AG04449 (cell line): ENCODE measurements around the gene PRDM11.

Experiments
- CTCF ChIA-PET: fragments of 350-600 bp; formaldehyde crosslinking; extraction: SDS; loops from one replicate; lab custom pipeline; 2021; ENCODE audit warnings: antibody characterized with exemption; lab: Yijun Ruan, JAX
- POLR2A ChIA-PET: fragments of 400-600, 350-600 bp; formaldehyde crosslinking; extraction: SDS; loops from one replicate; lab custom pipeline; 2020; ENCODE audit warnings: antibody characterized with exemption, inconsistent platforms; lab: Yijun Ruan, JAX
- DNase-seq: peaks from one replicate; pipeline ENCODE4 v3.0.0-alpha.2; 2010; ENCODE audit warnings: low read depth, low spot score
- H3K4me3 ChIP-seq: 2 replicates; pipeline ENCODE4 v1.5.1; 2011; ENCODE audit warnings: low read depth, mild to moderate bottlenecking, control low read depth, low read length
- TF ChIP-seq, protein P1 (sequence below): IDR thresholded peaks from one replicate; pipeline ENCODE4 v1.5.1; 2011; ENCODE audit warnings: mild to moderate bottlenecking, moderate library complexity, low read length, control low read depth, inconsistent platforms; ENCODE audit not compliant: insufficient read depth; ENCODE audit errors: missing control alignments

Gene PRDM11

DNA sequence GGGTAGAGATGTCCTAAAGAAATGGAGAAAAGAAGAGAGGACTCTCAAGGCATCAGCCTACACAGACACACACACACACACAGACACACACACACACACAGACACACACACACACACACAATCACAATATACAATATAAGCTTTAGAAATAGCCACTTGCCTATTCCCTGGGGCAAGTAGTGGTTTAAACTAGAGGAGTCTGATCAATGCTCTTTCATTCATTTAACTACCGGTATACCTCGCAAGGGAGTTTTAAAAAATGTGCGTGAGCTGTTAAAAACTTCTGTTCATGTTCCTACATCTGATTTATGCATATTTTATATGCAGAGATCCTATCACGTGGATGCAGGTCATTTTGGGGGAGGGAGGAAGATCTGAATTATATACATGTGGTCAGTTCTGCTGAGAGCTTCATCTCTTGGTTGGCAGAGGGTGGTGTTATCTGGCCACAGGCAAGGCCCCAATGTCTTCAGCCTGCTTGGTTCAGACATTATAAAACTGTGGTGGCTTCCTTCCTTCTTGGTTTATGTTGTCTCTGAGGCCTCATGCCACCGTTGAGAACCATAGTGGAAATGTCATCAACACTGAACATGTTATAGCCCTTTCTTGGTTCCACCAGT is 83.1 kb downstream of the PRDM11 start:
- DNase-seq, result no peak
- TF ChIP-seq, protein P1, sequence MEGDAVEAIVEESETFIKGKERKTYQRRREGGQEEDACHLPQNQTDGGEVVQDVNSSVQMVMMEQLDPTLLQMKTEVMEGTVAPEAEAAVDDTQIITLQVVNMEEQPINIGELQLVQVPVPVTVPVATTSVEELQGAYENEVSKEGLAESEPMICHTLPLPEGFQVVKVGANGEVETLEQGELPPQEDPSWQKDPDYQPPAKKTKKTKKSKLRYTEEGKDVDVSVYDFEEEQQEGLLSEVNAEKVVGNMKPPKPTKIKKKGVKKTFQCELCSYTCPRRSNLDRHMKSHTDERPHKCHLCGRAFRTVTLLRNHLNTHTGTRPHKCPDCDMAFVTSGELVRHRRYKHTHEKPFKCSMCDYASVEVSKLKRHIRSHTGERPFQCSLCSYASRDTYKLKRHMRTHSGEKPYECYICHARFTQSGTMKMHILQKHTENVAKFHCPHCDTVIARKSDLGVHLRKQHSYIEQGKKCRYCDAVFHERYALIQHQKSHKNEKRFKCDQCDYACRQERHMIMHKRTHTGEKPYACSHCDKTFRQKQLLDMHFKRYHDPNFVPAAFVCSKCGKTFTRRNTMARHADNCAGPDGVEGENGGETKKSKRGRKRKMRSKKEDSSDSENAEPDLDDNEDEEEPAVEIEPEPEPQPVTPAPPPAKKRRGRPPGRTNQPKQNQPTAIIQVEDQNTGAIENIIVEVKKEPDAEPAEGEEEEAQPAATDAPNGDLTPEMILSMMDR, result no peak
- no peak overlapping the region for H3K4me3 ChIP-seq
- ChIA-PET POLR2A (interaction anchor here (0.5 kb wide), 1 partner anchor 710 kb away, joined by 3 read pairs; no protein-coding TSS in a partner anchor), CTCF (interaction anchor here (1.8 kb wide), 1 partner anchor 8 kb away, joined by 8 read pairs; no protein-coding TSS in a partner anchor)

DNA sequence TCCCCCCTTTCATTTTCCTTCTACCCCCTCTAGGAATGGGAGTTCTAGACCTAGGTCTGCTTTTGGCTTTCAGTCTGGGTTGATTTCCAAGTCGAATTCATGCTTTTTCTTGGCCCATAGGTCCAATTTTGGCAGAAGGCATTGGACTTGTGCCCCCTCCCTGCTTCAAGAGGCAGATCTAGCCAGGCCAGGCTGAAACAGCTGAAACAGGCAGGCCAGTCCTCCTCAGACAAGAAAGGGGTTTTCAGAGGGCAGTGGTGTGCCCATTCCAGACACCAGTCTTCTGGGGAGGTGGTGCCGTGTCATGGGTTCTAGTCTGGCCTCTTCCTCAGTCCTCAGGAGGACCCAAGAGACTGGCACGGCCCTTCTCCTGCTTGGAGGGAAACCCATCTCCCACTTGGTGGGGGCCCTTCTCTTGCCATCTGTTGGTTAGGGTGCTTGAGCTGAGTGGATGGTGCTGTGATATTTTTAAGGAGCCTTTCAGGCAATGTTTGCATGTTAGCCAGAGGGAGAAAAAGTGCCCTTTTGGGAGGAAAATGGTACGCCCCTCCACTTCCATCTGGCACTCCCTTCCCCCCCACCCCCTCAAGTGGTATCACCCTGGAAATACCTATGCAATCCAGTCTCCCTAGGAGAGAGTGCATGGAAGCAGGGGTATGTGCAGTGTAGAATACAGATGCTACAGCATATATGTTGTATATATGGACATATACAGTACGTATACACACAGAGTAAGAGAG is 86.1 kb downstream of the PRDM11 start:
- CTCF ChIA-PET, result interaction anchor here (0.7 to 2.3 kb wide), 23 partner anchors 9 to 128 kb away, joined by 3 to 15 read pairs (median 4); no protein-coding TSS in a partner anchor

DNA sequence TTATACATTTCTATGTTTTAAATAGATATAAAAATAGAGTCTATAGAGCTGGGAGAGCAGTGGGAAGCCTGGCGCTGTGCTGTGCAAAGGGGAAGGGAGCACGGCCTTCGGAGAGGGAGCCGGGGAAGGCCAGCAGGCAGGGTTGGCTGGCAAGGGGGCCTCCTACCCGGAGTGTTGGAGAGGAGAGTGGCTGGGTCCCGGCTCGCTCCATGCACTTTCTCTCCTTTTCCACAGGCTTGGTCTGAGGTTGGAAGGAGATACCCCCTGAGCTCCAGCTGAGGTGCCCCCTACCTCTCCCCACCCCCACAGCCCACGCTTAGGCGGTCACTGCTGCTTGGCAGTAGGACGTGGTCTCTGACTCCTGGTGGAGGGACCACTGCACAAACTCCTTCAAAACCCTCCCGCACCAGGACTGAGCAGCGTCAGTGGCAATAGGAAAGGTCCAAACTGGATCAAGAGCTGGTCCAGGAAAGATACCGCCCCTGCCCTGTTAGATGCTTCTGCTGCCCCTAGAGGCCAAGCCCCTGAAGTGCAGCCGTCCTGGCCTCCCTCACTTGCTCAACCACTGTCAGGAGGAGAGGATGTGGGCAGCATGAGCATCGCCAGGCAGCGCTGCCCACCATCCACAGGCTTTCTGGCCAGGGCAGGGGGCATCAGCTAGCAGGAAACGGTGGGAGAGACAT is 86.8 kb downstream of the PRDM11 start:
- ChIA-PET POLR2A (no interaction called here), CTCF (interaction anchor here (0.7 to 2.3 kb wide), 27 partner anchors 8 to 128 kb away, joined by 3 to 15 read pairs (median 4); no protein-coding TSS in a partner anchor)
- H3K4me3 ChIP-seq, result no peak overlapping the region
- TF ChIP-seq, protein P1, result peak; percentile 92
- no peak for DNase-seq

More for the DNA sequence above, 86.1 kb downstream of the PRDM11 start:
- no peak overlapping the region for H3K4me3 ChIP-seq
- no peak for DNase-seq
- POLR2A ChIA-PET, result no interaction called here
- TF ChIP-seq, protein P1, result no peak

DNA sequence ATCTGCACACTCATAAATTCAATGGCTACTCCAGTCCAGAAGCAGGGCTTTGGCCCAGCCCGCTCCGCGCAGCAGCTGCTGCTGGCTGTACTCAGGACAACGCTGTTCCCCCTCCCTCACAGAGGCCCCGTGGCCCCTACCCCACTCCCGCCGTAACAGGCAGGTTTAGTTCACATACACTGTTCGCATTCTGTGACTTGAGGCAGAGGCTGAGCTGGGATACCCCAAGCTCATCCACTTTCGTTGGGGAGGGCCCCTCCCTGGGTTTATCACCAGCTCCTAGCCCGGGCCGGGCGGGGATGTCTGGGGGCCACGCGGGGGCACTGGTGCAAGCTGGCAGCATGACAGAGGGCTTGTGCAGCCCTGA is 87.3 kb downstream of the PRDM11 start:
- H3K4me3 ChIP-seq, result no peak overlapping the region
- POLR2A ChIA-PET, result no interaction called here
- TF ChIP-seq, protein P1, result no peak
- no peak for DNase-seq
- CTCF ChIA-PET, result interaction anchor here (1.0 to 2.3 kb wide), 23 partner anchors 9 to 129 kb away, joined by 3 to 15 read pairs (median 4); no protein-coding TSS in a partner anchor

DNA sequence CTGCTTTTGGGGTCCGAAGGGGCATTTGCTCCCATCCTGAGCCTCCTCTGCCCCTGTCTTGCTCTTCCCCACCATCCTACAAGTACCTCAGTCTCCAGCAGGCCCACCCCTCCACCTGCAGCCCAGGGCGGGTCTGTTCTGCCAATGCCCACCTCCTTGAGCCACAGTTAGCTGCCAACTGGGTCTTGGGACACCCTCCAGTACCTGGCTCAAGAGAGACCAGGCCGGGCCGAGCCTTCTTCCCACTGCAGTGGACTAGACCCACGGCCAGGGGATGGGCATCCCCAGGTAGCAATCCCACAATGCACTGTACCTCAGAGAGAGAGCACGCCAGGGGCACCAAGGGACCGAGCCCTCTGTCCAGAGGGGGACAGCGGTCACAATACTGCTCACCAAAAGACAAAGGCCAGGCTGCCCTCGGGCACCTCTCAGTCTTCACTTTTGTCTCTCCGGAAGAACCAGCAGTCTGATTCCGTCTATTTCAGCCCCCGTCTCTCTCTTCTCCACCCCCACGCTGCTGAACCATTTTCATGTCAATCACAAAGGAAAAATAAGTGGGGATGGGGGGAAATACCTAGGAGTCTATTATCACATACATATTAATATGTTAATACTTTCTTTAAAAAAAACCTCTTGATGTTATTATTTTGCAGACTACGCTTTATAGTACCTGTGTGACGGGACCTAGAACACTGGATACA is 88.0 kb downstream of the PRDM11 start:
- H3K4me3 ChIP-seq, result no peak overlapping the region
- TF ChIP-seq, protein P1, result no peak
- DNase-seq, result no peak
- CTCF ChIA-PET, result interaction anchor here (0.8 to 2.3 kb wide), 16 partner anchors 9 to 128 kb away, joined by 3 to 15 read pairs (median 5); no protein-coding TSS in a partner anchor
- POLR2A ChIA-PET, result no interaction called here
